Measurements from ENCODE around the gene CDH23.

Gene CDH23

GRCh38 chr10:71767420-71768035 lies 370.8 kb downstream of the CDH23 start:
- no peak for DNase-seq

GRCh38 chr10:71769279-71769823 lies 372.6 kb downstream of the CDH23 start:
- no peak for DNase-seq

- no peak for DNase-seq
Measured at GRCh38 chr10:71770255-71770654, 373.5 kb downstream of the CDH23 start.

GRCh38 chr10:71770789-71771188 lies 374.1 kb downstream of the CDH23 start:
- DNase-seq: no peak

GRCh38 chr10:71771204-71771603 lies 374.5 kb downstream of the CDH23 start:
- DNase-seq: no peak

GRCh38 chr10:71771821-71772617 lies 375.3 kb downstream of the CDH23 start:
- DNase-seq: peak; percentile 33

GRCh38 chr10:71772832-71773220 lies 376.1 kb downstream of the CDH23 start:
- DNase-seq: no peak

GRCh38 chr10:71773221-71773971 lies 376.7 kb downstream of the CDH23 start, which contains the start of gene VSIR:
TSS of gene VSIR (minus strand) at chr10:71773520. CDS start at chr10:71773439, 81 bp downstream.
- DNase-seq: peak; percentile 91

GRCh38 chr10:71774916-71775702 lies 378.4 kb downstream of the CDH23 start:
- DNase-seq: no peak

- no peak for DNase-seq
Measured at GRCh38 chr10:71776481-71776925, 379.8 kb downstream of the CDH23 start.

GRCh38 chr10:71777213-71777985 lies 380.7 kb downstream of the CDH23 start:
- no peak for DNase-seq

GRCh38 chr10:71778071-71778825 lies 381.5 kb downstream of the CDH23 start:
- DNase-seq: no peak

- DNase-seq: no peak
Measured at GRCh38 chr10:71779641-71780040, 382.9 kb downstream of the CDH23 start.

- DNase-seq: no peak
Measured at GRCh38 chr10:71780156-71780555, 383.4 kb downstream of the CDH23 start.

GRCh38 chr10:71780719-71781118 lies 384.0 kb downstream of the CDH23 start:
- DNase-seq: no peak

GRCh38 chr10:71782221-71782916 lies 385.6 kb downstream of the CDH23 start:
- no peak for DNase-seq

- DNase-seq: no peak
Measured at GRCh38 chr10:71782917-71783490, 386.3 kb downstream of the CDH23 start.

- DNase-seq: no peak
Measured at GRCh38 chr10:71783917-71784678, 387.4 kb downstream of the CDH23 start.

- no peak for DNase-seq
Measured at GRCh38 chr10:71784679-71785272, 388.1 kb downstream of the CDH23 start.
